ENCODE results near the gene OR2G3.

OR2G3 gene

DNA sequence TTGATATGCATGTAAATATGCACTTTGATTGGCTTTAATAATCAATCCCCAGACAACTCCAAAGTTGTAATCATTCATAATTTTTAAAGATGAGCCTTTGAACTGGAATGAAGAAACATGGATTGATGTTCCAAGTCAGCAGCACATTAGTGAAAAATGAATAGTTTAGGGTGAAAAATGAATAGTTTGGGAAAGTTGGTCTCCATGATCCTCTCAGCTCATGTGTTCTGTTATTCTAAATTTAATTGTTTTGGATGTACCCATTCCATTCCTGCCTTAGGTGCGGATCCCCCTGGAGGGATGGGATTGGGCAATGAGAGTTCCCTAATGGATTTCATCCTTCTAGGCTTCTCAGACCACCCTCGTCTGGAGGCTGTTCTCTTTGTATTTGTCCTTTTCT, at the start of gene OR2G3:
Gene OR2G3 (plus strand): TSS at position 301 of the 400 bp plus-strand sequence. CDS start 0 bp downstream, at position 301.
- no peak for FAIRE-seq

GRCh38 chr1:247557926-247558674, 47.3 kb upstream of the OR2G3 start:
- FAIRE-seq, result no peak

- no peak for FAIRE-seq
Observed at GRCh38 chr1:247561711-247562110, 43.7 kb upstream of the OR2G3 start.

GRCh38 chr1:247562198-247562597, 43.2 kb upstream of the OR2G3 start:
- no peak for FAIRE-seq

DNA sequence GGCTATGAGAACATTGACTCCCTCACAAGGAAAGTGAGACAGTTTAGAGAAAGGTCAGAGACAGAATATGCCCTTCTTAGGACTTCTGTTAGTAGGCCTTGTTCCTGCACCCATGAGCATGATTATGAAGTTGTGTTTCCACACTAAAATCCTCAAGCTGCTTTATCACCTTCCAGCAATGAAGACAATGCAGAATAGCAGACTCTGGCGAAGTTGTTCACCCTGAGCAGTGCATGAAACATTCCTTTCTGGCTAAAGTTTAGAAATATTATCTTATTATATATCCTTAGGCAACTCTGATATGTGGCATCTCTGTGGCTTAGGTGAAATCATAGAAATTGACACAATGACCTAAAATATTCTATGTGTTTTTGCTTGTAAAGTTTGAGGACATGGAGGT, 31.1 kb upstream of the OR2G3 start:
- no peak for FAIRE-seq

DNA sequence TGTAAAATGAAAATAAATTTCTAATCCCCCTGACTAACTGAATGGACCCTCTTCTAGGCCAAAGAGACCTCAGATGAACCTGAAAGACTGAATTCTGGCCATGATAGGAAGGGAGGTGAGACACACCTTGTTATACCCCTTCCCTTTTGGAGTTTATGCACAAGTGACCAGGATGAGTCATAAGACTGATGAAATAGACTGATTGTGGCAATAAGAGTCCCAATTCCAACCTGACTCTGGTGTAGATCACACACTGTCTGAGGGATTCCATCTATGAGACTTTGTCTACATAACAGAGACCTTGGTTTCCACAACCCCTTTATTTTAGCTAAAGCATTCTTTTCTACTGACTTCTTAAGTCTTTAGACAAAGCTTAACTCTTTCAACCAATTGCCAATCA, 30.7 kb upstream of the OR2G3 start:
- no peak for FAIRE-seq

DNA sequence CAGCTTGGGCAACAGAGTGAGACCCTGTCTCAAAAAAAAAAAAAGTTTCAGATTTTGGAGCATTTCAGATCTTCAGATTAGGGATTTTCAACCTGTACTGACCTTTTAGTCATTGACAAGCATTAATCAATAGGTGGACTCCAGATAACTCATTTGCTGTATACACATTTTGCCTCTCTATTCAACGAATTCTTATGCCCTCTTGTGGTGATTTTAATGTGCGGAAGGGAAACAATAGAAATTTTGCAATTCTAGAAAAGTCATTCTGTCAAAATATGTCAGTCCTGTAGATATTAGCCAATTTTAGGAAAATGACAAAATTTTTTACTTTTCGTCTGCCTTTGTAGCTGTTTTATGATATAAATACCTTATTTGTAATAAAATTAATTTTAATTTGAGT, 28.9 kb upstream of the OR2G3 start:
- no peak for FAIRE-seq

DNA sequence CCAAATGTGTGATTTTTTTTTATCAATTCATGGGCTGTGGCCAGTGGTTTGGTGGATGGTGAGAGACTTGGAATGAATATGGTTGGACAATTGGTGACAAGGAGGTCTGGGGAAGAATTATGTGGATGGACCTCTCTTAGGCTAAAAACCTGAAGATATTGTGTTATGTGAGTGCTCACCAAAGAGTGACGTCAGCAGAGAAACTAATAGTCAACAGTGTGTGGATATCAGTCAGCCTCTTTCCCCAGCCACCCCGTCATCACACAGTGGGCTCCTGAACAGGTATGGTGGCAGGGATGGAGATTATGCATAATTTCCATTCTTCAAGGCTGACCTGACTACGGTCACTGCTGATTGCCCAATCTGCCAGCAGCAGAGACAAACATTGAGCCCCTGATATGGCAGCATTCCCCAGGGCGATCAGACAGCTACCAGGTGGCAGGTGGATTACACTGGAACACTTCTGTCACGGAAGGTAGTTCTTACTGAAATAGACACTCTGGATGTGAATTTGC, 26.4 kb upstream of the OR2G3 start:
- FAIRE-seq, result no peak

GRCh38 chr1:247588060-247588459, 17.3 kb upstream of the OR2G3 start, which contains the start of gene OR2G2:
Gene OR2G2, plus strand, starts transcription at chr1:247588360. Its CDS starts 0 bp downstream, at chr1:247588360.
- FAIRE-seq, result no peak

DNA sequence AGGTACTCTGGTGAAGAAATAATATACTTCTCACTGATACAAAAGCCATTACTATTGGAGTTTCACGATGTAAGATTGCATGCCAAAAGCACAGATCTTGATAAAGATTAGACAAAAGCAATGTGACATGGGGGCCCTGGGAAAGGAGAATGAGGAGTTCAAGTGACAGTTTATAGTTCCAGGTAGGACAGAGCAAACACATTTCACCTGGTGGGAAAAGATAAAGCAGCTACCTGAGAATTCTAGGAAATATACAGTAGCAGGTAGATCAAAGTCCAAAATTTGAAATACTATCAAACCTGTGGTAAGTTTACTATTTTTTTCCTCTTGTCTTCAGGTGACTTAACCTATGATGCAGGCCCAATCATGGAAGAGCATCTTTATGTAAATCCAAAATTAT, 8.0 kb downstream of the OR2G3 start:
- no peak for FAIRE-seq

GRCh38 chr1:247614625-247615024, 9.2 kb downstream of the OR2G3 start:
- no peak for FAIRE-seq

DNA sequence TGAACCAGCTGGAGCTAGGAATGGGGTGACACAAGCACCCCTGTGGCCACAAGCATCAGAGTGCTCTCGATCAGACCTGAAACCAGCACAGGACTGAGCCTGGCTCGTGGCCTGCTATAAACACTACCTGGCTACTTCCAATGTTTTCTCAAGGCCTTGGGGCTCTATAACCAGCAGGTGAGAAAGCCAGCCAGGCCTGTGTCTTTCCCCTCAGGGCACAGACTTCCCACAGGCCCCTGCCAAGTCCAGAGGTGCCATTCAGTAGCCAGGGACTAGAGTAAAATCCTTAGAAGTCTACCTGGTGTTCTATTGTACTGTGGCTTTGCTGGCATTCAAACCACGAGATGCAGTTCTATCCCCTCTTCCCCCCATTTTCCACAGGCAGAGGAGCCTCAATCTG, 22.6 kb downstream of the OR2G3 start:
- no peak for FAIRE-seq

- no peak for FAIRE-seq
Observed at GRCh38 chr1:247638011-247638410, 32.6 kb downstream of the OR2G3 start.

DNA sequence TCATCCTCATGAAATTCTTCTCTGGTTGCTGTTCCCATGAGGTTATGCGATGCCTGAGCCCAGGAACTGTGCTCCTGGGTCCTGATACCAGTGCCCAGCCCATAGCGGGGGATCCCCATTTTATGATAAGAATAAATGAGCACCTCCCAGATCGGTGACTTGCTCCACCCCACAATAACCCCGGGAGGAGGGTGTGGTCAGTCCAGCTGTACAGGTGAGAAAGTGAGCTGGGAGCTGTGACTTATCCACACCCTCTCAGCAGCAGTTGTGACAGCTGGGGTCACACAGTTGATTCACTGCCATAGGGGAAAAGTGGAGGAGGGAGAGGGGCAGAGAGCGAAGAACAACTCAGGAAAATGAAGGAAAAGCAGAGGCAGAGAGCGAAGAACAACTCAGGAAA, 33.4 kb downstream of the OR2G3 start:
- FAIRE-seq, result no peak

GRCh38 chr1:247639381-247639981, 34.1 kb downstream of the OR2G3 start:
- FAIRE-seq, result no peak

DNA sequence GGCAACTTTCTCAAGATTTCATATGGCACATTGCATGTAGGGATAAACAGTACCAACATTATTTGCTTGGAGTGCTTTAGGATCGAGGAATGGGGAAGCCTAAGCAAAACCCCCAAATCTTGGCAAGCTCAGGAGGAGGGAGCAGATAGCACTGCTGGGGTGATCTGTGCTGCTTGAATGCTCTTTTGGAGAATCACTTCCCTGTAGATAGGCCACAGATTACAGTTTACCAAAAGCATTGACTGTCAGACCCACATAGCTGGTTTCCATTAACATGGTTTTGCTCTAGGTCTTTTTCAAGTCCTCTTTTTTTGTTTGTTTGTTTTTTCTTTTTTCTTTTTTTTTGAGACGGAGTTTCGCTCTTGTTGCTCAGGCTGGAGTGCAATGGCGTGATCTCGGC, 37.4 kb downstream of the OR2G3 start:
- FAIRE-seq, result no peak

- FAIRE-seq, result no peak
Observed at GRCh38 chr1:247646867-247647266, 41.5 kb downstream of the OR2G3 start.

DNA sequence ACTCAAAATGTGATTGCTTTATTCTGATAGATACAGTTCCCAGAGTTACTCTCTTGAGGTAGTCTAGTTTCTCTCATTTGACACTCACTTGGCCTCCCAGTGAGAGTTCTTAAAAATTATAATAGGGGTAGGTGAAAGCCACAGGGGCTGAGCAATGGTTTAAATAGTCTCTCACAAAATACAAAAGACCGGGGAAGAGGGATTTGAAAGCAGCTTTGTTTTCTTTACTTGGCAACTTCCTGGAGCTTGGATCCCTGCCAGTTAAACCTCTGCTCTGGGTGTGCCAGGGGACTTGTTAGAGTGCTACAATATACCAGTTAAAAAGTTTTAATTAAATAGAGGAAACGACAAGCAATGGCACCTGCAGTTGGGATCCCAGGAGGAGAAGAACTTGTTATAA, 42.5 kb downstream of the OR2G3 start:
- no peak for FAIRE-seq

- FAIRE-seq, result no peak
Observed at GRCh38 chr1:247653040-247653439, 47.7 kb downstream of the OR2G3 start.

Measured in endometrium (tissue), 2 donors.